22Rv1 (cell line): Measurements from ENCODE around the gene COX8A.

Experiments
- CTCF ChIP-seq: fragments of 450-650 bp; IDR thresholded peaks from 2 replicates; pipeline ENCODE4 v1.5.1; 2017; ENCODE audit warnings: mild to moderate bottlenecking
- ZFX ChIP-seq: fragments of 450-650 bp; IDR thresholded peaks from 2 replicates; pipeline ENCODE4 v1.6.1; 2017; ENCODE audit warnings: antibody characterized with exemption, borderline replicate concordance

DNA sequence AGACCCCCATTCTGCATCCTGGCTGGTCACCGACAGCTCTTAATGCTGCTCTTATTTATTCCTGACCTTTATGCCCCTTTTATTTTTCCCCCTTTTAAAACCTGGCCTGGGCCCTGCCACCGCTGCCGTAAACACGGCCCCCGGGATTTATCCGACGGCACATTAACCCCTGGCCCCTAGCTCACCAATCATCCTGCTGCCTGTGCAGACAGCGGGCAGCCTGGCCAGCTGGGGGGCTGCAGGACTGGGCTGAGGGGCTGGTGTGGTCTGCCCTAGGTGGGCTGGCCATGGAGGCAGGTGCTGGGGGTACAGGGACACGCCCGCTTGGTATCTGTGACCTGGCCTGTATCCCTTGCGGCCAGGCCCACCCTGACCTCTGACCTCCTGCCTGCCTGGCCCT is 39.9 kb downstream of the COX8A start:
- TF ChIP-seq CTCF (no peak), ZFX (no peak)
